A673 (cell line): ENCODE measurements around the gene VCAN. TPM values are rescaled to one million over a fixed set of nuclear protein-coding genes. Genes with fewer than 3 reads are reported as not detected.

Experiments used
- BruUV-seq: library from RNA; stranded (reverse); fragments of 400-500 nt; replicated peaks from 2 replicates; lab custom pipeline; 2021; lab: Mats Ljungman, UMichigan
- CTCF ChIA-PET: fragments of 300-600 bp; sonication (Branson Sonifier 250); formaldehyde crosslinking; loops from one replicate; lab custom pipeline; 2022; ENCODE audit warnings: antibody characterized with exemption; lab: Charles Lee
- POLR2A ChIA-PET: fragments of 300-600 bp; sonication (Branson Sonifier 250); formaldehyde crosslinking; loops from one replicate; lab custom pipeline; 2022; ENCODE audit warnings: antibody characterized with exemption; ENCODE audit not compliant: low non-redundant PET; lab: Charles Lee
- DNase-seq: peaks from one replicate; pipeline ENCODE4 v3.0.0-alpha.2; 2015; ENCODE audit warnings: low spot score
- H3K27ac ChIP-seq: fragments of 200-600 bp; sonication (generic); 2 replicates; pipeline ENCODE4 v1.5.1; 2016; ENCODE audit warnings: mixed run types, low read depth, mild to moderate bottlenecking, mixed read lengths, antibody characterized with exemption, low read length; ENCODE audit not compliant: poor library complexity, severe bottlenecking
- H3K27me3 ChIP-seq: fragments of 200-600 bp; sonication (generic); replicated peaks from 2 replicates; pipeline ENCODE4 v1.6.1; 2017; ENCODE audit warnings: mixed run types, low read depth, mild to moderate bottlenecking, mixed read lengths, antibody characterized with exemption, low read length; ENCODE audit not compliant: insufficient read depth, poor library complexity
- H3K36me3 ChIP-seq: fragments of 200-600 bp; sonication (generic); 2 replicates; pipeline ENCODE4 v1.6.1; 2016; ENCODE audit warnings: mixed run types, mild to moderate bottlenecking, mixed read lengths, antibody characterized with exemption, low read length; ENCODE audit not compliant: insufficient read depth, poor library complexity, severe bottlenecking
- H3K4me1 ChIP-seq: fragments of 200-600 bp; sonication (generic); 2 replicates; pipeline ENCODE4 v1.6.1; 2017; ENCODE audit warnings: mixed run types, mild to moderate bottlenecking, mixed read lengths, antibody characterized with exemption, low read length; ENCODE audit not compliant: insufficient read depth, poor library complexity, severe bottlenecking
- H3K4me3 ChIP-seq: fragments of 200-600 bp; sonication (generic); 2 replicates; pipeline ENCODE4 v1.5.1; 2016; ENCODE audit warnings: low read depth, mixed run types, mild to moderate bottlenecking, mixed read lengths, low read length; ENCODE audit not compliant: poor library complexity, severe bottlenecking
- H3K9me3 ChIP-seq: fragments of 200-600 bp; sonication (generic); 2 replicates; pipeline ENCODE4 v1.6.1; 2016; ENCODE audit warnings: mixed run types, low read depth, mild to moderate bottlenecking, mixed read lengths, antibody characterized with exemption, low read length; ENCODE audit not compliant: poor library complexity, severe bottlenecking
- CTCF ChIP-seq: fragments of 300-800, 200-600 bp; sonication (generic); conservative IDR thresholded peaks from 2 replicates; pipeline ENCODE4 v1.5.1; 2017; ENCODE audit warnings: low read depth, mild to moderate bottlenecking, antibody characterized with exemption, low read length, moderate library complexity, mixed read lengths
- EZH2 ChIP-seq: fragments of 200-600 bp; sonication (generic); IDR thresholded peaks from 2 replicates; pipeline ENCODE4 v1.6.1; 2017; ENCODE audit warnings: borderline replicate concordance, low read depth, mild to moderate bottlenecking, mixed read lengths, antibody characterized with exemption, low read length; ENCODE audit not compliant: poor library complexity, severe bottlenecking
- intact Hi-C: fragments of 100-400 bp; cut with micrococcal nuclease; formaldehyde crosslinking; loops from one replicate; pipeline ENCODE4 v1.10.0; 2022; ENCODE audit not compliant: unreplicated experiment
- total RNA-seq: library from RNA; stranded (reverse); gene quantifications from 2 replicates; pipeline ENCODE4 v1.2.3, GENCODE V29; 2021

VCAN gene
- total RNA-seq, 1 experiment from 2014 or later, result 0.90 TPM

DNA sequence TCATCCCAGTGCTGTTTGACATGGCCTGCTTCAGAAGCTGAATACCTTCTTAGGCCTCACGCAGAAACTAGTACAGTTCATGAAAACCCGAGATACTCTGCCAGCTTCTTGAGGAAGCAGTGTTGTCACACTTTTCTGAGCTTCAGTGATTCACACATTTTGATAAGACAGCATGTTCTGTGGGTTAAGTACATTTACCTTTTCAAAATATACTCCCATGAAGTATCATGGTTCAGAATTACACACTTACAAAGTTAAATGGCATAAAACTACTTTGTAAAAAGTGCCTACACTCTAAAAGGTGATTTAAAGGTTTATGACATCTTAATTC is 56.9 kb downstream of the VCAN start:
- Histone ChIP-seq H3K4me1 (no peaks in the 10 kb centered on the region), H3K4me3 (no peak overlapping the region), H3K27me3 (no peaks in the 10 kb centered on the region), H3K27ac (no peak overlapping the region), H3K36me3 (no peaks in the 10 kb centered on the region), H3K9me3 (no peaks in the 10 kb centered on the region)
- TF ChIP-seq CTCF (no peak), EZH2 (no peak)
- no TSS peak for BruUV-seq
- no peak for DNase-seq
- intact Hi-C loops, result no loop called here
- CTCF ChIA-PET, result no interaction called here
- POLR2A ChIA-PET, result interaction anchor here (0.6 kb wide), 1 partner anchor 23 kb away, joined by 3 read pairs; no protein-coding TSS in a partner anchor

- H3K27ac ChIP-seq, result no peak overlapping the region
- ChIA-PET CTCF (interaction anchor here (0.6 kb wide), 1 partner anchor 363 kb away, joined by 11 read pairs; no protein-coding TSS in a partner anchor), POLR2A (no interaction called here)
- H3K27me3 ChIP-seq, result no peaks in the 10 kb centered on the region
- intact Hi-C loops, result no loop called here
- TF ChIP-seq CTCF (no peak), EZH2 (no peak)
- no peaks in the 10 kb centered on the region for H3K9me3 ChIP-seq
- no peak overlapping the region for H3K4me3 ChIP-seq
- H3K36me3 ChIP-seq, result no peaks in the 10 kb centered on the region
- BruUV-seq, result no TSS peak
- H3K4me1 ChIP-seq, result no peaks in the 10 kb centered on the region
- no peak for DNase-seq
Observed at GRCh38 chr5:83530193-83530592, 58.6 kb downstream of the VCAN start.

GRCh38 chr5:83531661-83532060 is 60.1 kb downstream of the VCAN start:
- intact Hi-C loops, result no loop called here
- no peak for TF ChIP-seq CTCF
- no peak for TF ChIP-seq EZH2
- H3K4me1 ChIP-seq, result no peaks in the 10 kb centered on the region
- ChIA-PET CTCF (no interaction called here), POLR2A (interaction anchor here (0.6 kb wide), 1 partner anchor 62 kb away, joined by 3 read pairs; no protein-coding TSS in a partner anchor)
- H3K9me3 ChIP-seq, result no peaks in the 10 kb centered on the region
- H3K4me3 ChIP-seq, result no peak overlapping the region
- H3K36me3 ChIP-seq, result no peaks in the 10 kb centered on the region
- no peak for DNase-seq
- BruUV-seq, result no TSS peak
- H3K27ac ChIP-seq, result no peak overlapping the region
- no peaks in the 10 kb centered on the region for H3K27me3 ChIP-seq
